Transverse colon (tissue), 4 donors: ENCODE data around the gene RNF224. TPM values are rescaled to one million over a fixed set of nuclear protein-coding genes. Genes with fewer than 3 reads are reported as not detected.

Experiments used
- DNase-seq: peaks from one replicate; pipeline ENCODE4 v3.0.0-alpha.2; 2019
- H3K27ac ChIP-seq, 4 donors: fragments of 200-600 bp; sonication (generic); 2 replicates each; pipeline ENCODE4 v1.5.1; 2016 to 2018; ENCODE audit warnings: inconsistent platforms in 4 of 4
- H3K27me3 ChIP-seq: fragments of 200-600 bp; sonication (generic); 2 replicates; pipeline ENCODE4 v1.5.1; 2017; ENCODE audit warnings: inconsistent platforms
- H3K36me3 ChIP-seq, 4 donors: fragments of 200-600 bp; sonication (generic); 2 replicates each; pipeline ENCODE4 v1.5.1; 2017 to 2019; ENCODE audit warnings: inconsistent platforms in 4 of 4
- H3K4me1 ChIP-seq, 4 donors: fragments of 200-600 bp; sonication (generic); 2 replicates each; pipeline ENCODE4 v1.5.1; 2017 to 2020; ENCODE audit warnings: inconsistent platforms in 4 of 4
- H3K4me3 ChIP-seq, 4 donors: fragments of 200-600 bp; sonication (generic); 1 replicate in 1 of 4; 2 replicates in 3 of 4; pipeline versions ENCODE4 v1.5.1 to v1.6.1; 2017 to 2019; ENCODE audit warnings: inconsistent platforms in 4 of 4
- H3K9me3 ChIP-seq, 2 donors: fragments of 200-600 bp; sonication (generic); 2 replicates each; pipeline ENCODE4 v1.5.1; 2017 to 2019; ENCODE audit warnings: inconsistent platforms in 2 of 2
- CTCF ChIP-seq, 5 experiments: fragments of 200-600 bp in 3 of 5; fragments of 450-650 bp in 2 of 5; sonication (generic) in 3 of 5; IDR thresholded peaks; 1 replicate in 2 of 5; 2 replicates in 3 of 5; pipeline ENCODE4 v1.5.1; 2016 to 2017; ENCODE audit warnings: antibody characterized with exemption in 5 of 5, inconsistent platforms in 3 of 5, mild to moderate bottlenecking in 2 of 5, moderate library complexity in 1 of 5
- EP300 ChIP-seq: sonication (generic); formaldehyde crosslinking; IDR thresholded peaks from one replicate; pipeline ENCODE4 v1.6.1; 2017; ENCODE audit warnings: antibody characterized with exemption, low read depth
- POLR2A ChIP-seq: fragments of 450-650 bp; IDR thresholded peaks from one replicate; pipeline ENCODE4 v1.6.1; 2016; ENCODE audit warnings: antibody characterized with exemption, mild to moderate bottlenecking, moderate library complexity
- POLR2AphosphoS5 ChIP-seq, 3 donors: sonication (generic); formaldehyde crosslinking; IDR thresholded peaks; one replicate each; pipeline ENCODE4 v1.6.1; 2016; ENCODE audit warnings: antibody characterized with exemption in 3 of 3
- WGBS, 2 donors: methylation state at CpG; one replicate each; pipeline ENCODE4 v1.1.5; 2018; ENCODE audit warnings: low coverage in 1 of 2; 5-methylcytosine and 5-hydroxymethylcytosine counted together
- in situ Hi-C, 4 donors: fragments of 200-750 bp; cut with MboI; loops; one replicate each; pipeline versions ENCODE4 v1.15.0 to v1.15.1; 2017; ENCODE audit warnings: low sequenced_read_pairs in 3 of 4, low pct_ligation_motif_present in 1 of 4, low pct_unique_long_range_greater_than_20kb in 1 of 4
- intact Hi-C: fragments of 100-400 bp; cut with DNase I; formaldehyde crosslinking; loops from one replicate; pipeline ENCODE4 v1.15.1; 2023; ENCODE audit warnings: low total_unique reads
- total RNA-seq, 4 donors: library from RNA; depleted of rRNA; stranded (reverse); fragments of >200 nt; gene quantifications; one replicate each; pipeline ENCODE4 v1.1.0, GENCODE V29; 2016

The RNF224 gene
- total RNA-seq, 4 donors from 2014 or later, result not detected

- H3K36me3 ChIP-seq, result no peaks in the 10 kb centered on the region
- H3K9me3 ChIP-seq, result no peaks in the 10 kb centered on the region
- no peaks in the 10 kb centered on the region for H3K27me3 ChIP-seq
- TF ChIP-seq EP300 (no peak), POLR2A (no peak), CTCF (IDR thresholded peaks at IDR 0.05) (no peak), POLR2AphosphoS5 (IDR thresholded peaks at IDR 0.05) (no peak)
- 11 to 55% methylated on average over 4 to 21 of the region's 21 CpGs for whole genome bisulfite sequencing, 2 donors
- intact Hi-C loops, result no loop called here
- no peak for DNase-seq
- H3K4me3 ChIP-seq, result peak overlapping the region; percentile 62 to 98 (median 95)
- in situ Hi-C loops, result loop anchor here in 1 of 4 donors (25.0 kb wide), 1 partner anchor 92 kb away; the partner anchor contains the start of gene DPP7
- peaks cover 33 to 52% (median 44%) of the 10 kb centered on the region in 4 donors for H3K4me1 ChIP-seq
- H3K27ac ChIP-seq, result peak overlapping the region; percentile 84 to 93 (median 90)
Measured at GRCh38 chr9:137204731-137205125, 22.6 kb upstream of the RNF224 start.

- DNase-seq, result peak; percentile 94
- intact Hi-C loops, result no loop called here
- TF ChIP-seq POLR2A (peak; percentile 85), POLR2AphosphoS5 (IDR thresholded peaks at IDR 0.05) (peak; percentile 88 to 97 (median 96)), CTCF (IDR thresholded peaks at IDR 0.05) (no peak)
- Histone ChIP-seq H3K27me3 (no peaks in the 10 kb centered on the region), H3K4me1 (peaks cover 32 to 51% (median 42%) of the 10 kb centered on the region in 4 donors), H3K9me3 (no peaks in the 10 kb centered on the region), H3K4me3 (peak within 1 kb of the TSS; percentile 62 to 98 (median 95)), H3K36me3 (no peaks in the 10 kb centered on the region), H3K27ac (peak within 1 kb of the TSS; percentile 84 to 93 (median 90))
- WGBS, 2 donors, result 1% methylated on average over 65 of the region's 98 CpGs; no CpG with 5 or more reads in 1 of the 2 donors
- in situ Hi-C loops, result loop anchor here in 1 of 4 donors (25.0 kb wide), 1 partner anchor 93 kb away; the partner anchor contains the start of gene DPP7
Measured at GRCh38 chr9:137205126-137206069, 21.9 kb upstream of the RNF224 start, which contains the start of the genes NDOR1 and TMEM203. Gene NDOR1, plus strand, starts transcription at chr9:137205700. Its CDS starts 78 bp downstream, at chr9:137205778. Gene TMEM203, minus strand, starts transcription at chr9:137205648. Its CDS starts 234 bp downstream, at chr9:137205414.

GRCh38 chr9:137206602-137207001 is 20.7 kb upstream of the RNF224 start:
- in situ Hi-C loops, result loop anchor here in 1 of 4 donors (25.0 kb wide), 1 partner anchor 94 kb away; the partner anchor contains the start of gene DPP7
- 60 to 74% methylated on average over 4 to 7 of the region's 7 CpGs for WGBS, 2 donors
- Histone ChIP-seq H3K36me3 (no peaks in the 10 kb centered on the region), H3K9me3 (no peaks in the 10 kb centered on the region), H3K4me3 (peak overlapping the region in 1 of 4 donors; percentile 92), H3K4me1 (peaks cover 26 to 45% (median 35%) of the 10 kb centered on the region in 4 donors), H3K27me3 (no peaks in the 10 kb centered on the region), H3K27ac (no peak overlapping the region)
- TF ChIP-seq CTCF (IDR thresholded peaks at IDR 0.05), result no peak
- TF ChIP-seq POLR2A, result no peak
- no peak for TF ChIP-seq POLR2AphosphoS5 (IDR thresholded peaks at IDR 0.05)
- TF ChIP-seq EP300, result no peak
- intact Hi-C loops, result no loop called here
- DNase-seq, result no peak

GRCh38 chr9:137211532-137211931 is 15.8 kb upstream of the RNF224 start:
- intact Hi-C loops (no loop called here), in situ Hi-C loops (loop anchor here in 1 of 4 donors (25.0 kb wide), 1 partner anchor 99 kb away; the partner anchor contains the start of gene DPP7)
- 82% methylated on average over 13 of the region's 13 CpGs; no CpG with 5 or more reads in 1 of the 2 donors for WGBS, 2 donors
- Histone ChIP-seq H3K4me1 (peaks cover 3 to 6% (median 4%) of the 10 kb centered on the region in 4 donors), H3K27ac (no peak overlapping the region), H3K27me3 (no peaks in the 10 kb centered on the region), H3K9me3 (no peaks in the 10 kb centered on the region), H3K4me3 (no peak overlapping the region), H3K36me3 (no peaks in the 10 kb centered on the region)
- TF ChIP-seq POLR2AphosphoS5 (IDR thresholded peaks at IDR 0.05), result no peak
- no peak for TF ChIP-seq CTCF (IDR thresholded peaks at IDR 0.05)
- no peak for TF ChIP-seq POLR2A
- TF ChIP-seq EP300, result no peak
- DNase-seq, result no peak
